SW480 (cell line): ENCODE results near the gene RPTOR.

Source experiments
- DNase-seq: peaks from one replicate; pipeline ENCODE4 v3.0.0-alpha.2; 2016; ENCODE audit warnings: low spot score

The RPTOR gene

GRCh38 chr17:80640366-80641084, 95.9 kb downstream of the RPTOR start:
- no peak for DNase-seq

- DNase-seq = no peak
These were observed 98.9 kb downstream of the RPTOR start for GRCh38 chr17:80643326-80644099.

- no peak for DNase-seq
These were observed 99.9 kb downstream of the RPTOR start for GRCh38 chr17:80644536-80644935.

GRCh38 chr17:80645706-80646325, 101.2 kb downstream of the RPTOR start:
- no peak for DNase-seq

GRCh38 chr17:80646328-80646727, 101.7 kb downstream of the RPTOR start:
- DNase-seq = no peak

- DNase-seq = peak; percentile 93
These were observed 103.1 kb downstream of the RPTOR start for GRCh38 chr17:80647746-80648145.

- no peak for DNase-seq
These were observed 104.6 kb downstream of the RPTOR start for GRCh38 chr17:80649200-80649644.

GRCh38 chr17:80649672-80650330, 105.2 kb downstream of the RPTOR start:
- DNase-seq = peak; percentile 53

- no peak for DNase-seq
These were observed 105.7 kb downstream of the RPTOR start for GRCh38 chr17:80650331-80650672.

GRCh38 chr17:80650751-80651518, 106.3 kb downstream of the RPTOR start:
- no peak for DNase-seq

GRCh38 chr17:80652756-80653330, 108.2 kb downstream of the RPTOR start:
- no peak for DNase-seq

GRCh38 chr17:80653856-80654255, 109.2 kb downstream of the RPTOR start:
- DNase-seq = no peak

- no peak for DNase-seq
These were observed 111.0 kb downstream of the RPTOR start for GRCh38 chr17:80655608-80656007.

- DNase-seq = no peak
These were observed 112.0 kb downstream of the RPTOR start for GRCh38 chr17:80656590-80656989.

- DNase-seq = no peak
These were observed 112.9 kb downstream of the RPTOR start for GRCh38 chr17:80657561-80657960.

- no peak for DNase-seq
These were observed 114.2 kb downstream of the RPTOR start for GRCh38 chr17:80658821-80659220.

- no peak for DNase-seq
These were observed 115.0 kb downstream of the RPTOR start for GRCh38 chr17:80659651-80660050.

- DNase-seq = no peak
These were observed 116.0 kb downstream of the RPTOR start for GRCh38 chr17:80660527-80661198.

GRCh38 chr17:80662557-80662956, 117.9 kb downstream of the RPTOR start:
- no peak for DNase-seq

GRCh38 chr17:80663781-80664206, 119.2 kb downstream of the RPTOR start:
- DNase-seq = no peak
